Dendritic cell treated with granulocyte-macrophage colony-stimulating factor and Interleukin-4, amounts not matched to agents 40 ng/mL and 50 ng/mL, for 4 days (primary cell): ENCODE measurements around the gene SCG2.

Experiments
- H3K27ac Mint-ChIP-seq: one replicate; pipeline ENCODE4 v1.8.0; 2022; ENCODE audit warnings: mild to moderate bottlenecking, mixed read lengths
- H3K27me3 Mint-ChIP-seq: one replicate; pipeline ENCODE4 v1.8.0; 2022; ENCODE audit warnings: mild to moderate bottlenecking, mixed read lengths
- H3K36me3 Mint-ChIP-seq: one replicate; pipeline ENCODE4 v1.8.0; 2022; ENCODE audit warnings: low read depth, mixed read lengths
- H3K4me1 Mint-ChIP-seq: one replicate; pipeline ENCODE4 v1.8.0; 2022; ENCODE audit warnings: low read depth, mixed read lengths
- H3K4me3 Mint-ChIP-seq: one replicate; pipeline ENCODE4 v1.8.0; 2022; ENCODE audit warnings: mild to moderate bottlenecking, moderate library complexity, mixed read lengths
- H3K9me3 Mint-ChIP-seq: one replicate; pipeline ENCODE4 v1.8.0; 2022; ENCODE audit warnings: mixed read lengths
- intact Hi-C: fragments of 100-400 bp; cut with micrococcal nuclease; formaldehyde crosslinking; loops from one replicate; pipeline ENCODE4 v1.15.0; 2022

The SCG2 gene

DNA sequence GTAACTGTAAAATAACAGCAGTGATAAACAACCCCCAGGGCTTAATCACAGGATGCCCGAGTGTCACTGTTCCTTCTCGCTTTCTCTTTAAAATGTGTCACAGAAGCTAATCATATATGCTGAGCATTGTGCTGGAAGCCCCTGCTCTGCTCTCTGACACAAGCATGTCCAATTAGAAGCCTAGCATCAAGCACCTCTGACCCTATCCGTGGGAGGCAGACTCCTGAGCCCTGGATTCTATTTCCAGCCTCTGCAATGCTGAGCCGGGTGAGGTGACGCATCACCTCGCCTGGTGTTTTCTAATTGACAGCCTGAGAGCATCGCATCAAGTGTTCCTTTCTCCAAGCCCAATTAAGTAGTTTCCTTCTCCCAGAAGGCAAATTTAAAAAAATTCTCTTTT is 19.7 kb upstream of the SCG2 start:
- intact Hi-C loops: no loop called here
- Mint-ChIP-seq H3K4me1 (peaks cover 8% of the 10 kb centered on the region), H3K27me3 (peaks cover 17% of the 10 kb centered on the region), H3K4me3 (no peak overlapping the region), H3K9me3 (peaks cover 9% of the 10 kb centered on the region), H3K27ac (no peak overlapping the region), H3K36me3 (no peaks in the 10 kb centered on the region)

DNA sequence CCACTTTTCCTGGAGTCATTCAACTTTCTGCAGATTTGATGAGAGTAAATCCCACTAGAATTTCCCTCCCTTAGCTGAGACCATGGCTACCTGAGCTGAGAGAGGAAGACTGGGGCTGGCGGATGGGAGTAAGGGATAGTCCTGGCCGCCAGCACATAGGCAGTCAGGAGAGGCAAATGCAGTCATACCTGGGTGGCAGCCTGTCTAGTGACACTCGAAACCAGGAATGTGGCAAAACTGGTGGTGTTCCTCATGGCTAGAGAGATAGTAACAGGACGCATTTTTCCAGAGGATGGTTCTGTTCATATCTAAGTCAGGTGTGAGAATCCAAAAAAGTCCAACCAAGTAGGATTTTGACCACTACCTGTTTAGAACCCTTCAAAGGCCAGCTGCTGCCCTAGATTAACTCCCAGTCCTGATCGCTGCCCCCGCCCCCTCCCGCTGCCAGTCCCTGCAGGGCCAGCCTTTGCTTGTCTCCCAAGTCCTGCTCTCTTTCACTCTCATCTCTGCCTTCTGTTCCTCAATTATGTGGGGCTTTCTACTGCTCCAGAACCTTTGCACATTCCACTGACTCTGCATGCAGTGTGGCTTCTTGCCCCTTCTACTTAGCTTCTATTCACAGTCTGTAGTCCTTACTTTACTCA is 17.4 kb upstream of the SCG2 start:
- Mint-ChIP-seq H3K9me3 (no peaks in the 10 kb centered on the region), H3K27ac (no peak overlapping the region)
- intact Hi-C loops: no loop called here

DNA sequence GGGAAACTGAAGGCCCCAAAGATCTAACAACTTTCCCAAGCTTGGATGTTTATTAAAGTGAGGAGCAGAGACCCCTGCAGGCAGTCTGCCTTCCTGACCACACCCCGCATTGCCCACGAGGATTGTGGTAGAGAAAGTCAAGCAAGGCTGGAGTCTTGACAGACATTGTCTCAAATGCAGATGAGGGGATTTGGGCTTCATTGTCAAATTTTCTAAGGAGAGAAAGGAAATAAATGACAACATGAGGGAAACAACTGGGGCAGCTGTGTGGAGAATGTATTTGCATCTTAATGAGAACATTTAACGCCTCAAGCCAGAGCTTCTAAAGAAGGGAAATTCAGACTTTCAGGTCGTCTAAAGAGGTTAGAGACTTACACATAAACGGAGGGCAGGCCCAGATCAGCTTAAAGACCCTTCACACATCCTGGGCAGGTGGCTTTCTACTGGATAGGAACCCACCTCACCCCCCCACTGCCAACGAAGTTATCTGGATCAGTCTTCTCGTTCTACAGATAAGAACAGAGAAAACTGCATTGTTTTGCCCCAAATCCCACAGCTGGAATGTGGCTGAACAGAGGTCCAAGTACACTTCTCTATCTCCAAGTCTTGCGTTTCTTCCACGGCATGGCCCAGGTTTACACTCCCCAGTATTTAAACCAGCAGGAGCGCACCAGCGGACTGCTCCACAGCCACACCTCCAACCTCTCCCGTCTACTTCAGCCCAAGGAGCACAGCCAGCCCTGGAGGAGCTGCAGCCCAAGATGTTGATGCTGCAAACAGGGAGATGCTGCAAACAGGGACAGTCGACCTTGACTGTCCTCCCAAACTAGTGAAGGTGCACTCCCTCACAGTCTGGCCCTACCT is 16.2 kb upstream of the SCG2 start:
- no peak overlapping the region for H3K4me3 Mint-ChIP-seq
- H3K4me1 Mint-ChIP-seq: no peaks in the 10 kb centered on the region
- H3K9me3 Mint-ChIP-seq: no peaks in the 10 kb centered on the region
- intact Hi-C loops: no loop called here
- no peak overlapping the region for H3K27ac Mint-ChIP-seq
- no peaks in the 10 kb centered on the region for H3K36me3 Mint-ChIP-seq
- peaks cover 33% of the 10 kb centered on the region for H3K27me3 Mint-ChIP-seq

More for the DNA sequence above, 17.4 kb upstream of the SCG2 start:
- Mint-ChIP-seq H3K4me1 (no peaks in the 10 kb centered on the region), H3K4me3 (no peak overlapping the region), H3K36me3 (no peaks in the 10 kb centered on the region), H3K27me3 (peaks cover 21% of the 10 kb centered on the region)

DNA sequence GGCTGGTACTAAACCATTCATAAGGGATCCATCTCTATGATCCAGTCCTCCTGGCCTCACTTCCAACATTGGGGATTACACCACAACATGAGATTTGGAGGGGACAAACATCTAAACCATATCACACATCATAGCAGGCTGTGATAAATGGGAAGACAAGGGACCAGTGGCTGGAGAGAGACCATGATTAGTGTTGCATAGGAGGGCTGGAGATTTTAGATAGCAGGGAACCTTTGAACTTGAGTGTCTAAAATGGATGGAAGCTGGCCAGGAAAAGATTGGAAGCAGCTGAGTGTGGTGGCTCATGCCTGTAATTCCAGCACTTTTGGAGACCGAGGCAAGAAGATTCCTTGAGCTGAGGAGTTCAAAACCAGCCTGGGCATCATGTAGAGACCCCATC is 12.4 kb upstream of the SCG2 start:
- intact Hi-C loops: no loop called here
- Mint-ChIP-seq H3K9me3 (no peaks in the 10 kb centered on the region), H3K27ac (no peak overlapping the region), H3K27me3 (peaks cover 51% of the 10 kb centered on the region), H3K4me3 (no peak overlapping the region), H3K36me3 (no peaks in the 10 kb centered on the region), H3K4me1 (no peaks in the 10 kb centered on the region)

DNA sequence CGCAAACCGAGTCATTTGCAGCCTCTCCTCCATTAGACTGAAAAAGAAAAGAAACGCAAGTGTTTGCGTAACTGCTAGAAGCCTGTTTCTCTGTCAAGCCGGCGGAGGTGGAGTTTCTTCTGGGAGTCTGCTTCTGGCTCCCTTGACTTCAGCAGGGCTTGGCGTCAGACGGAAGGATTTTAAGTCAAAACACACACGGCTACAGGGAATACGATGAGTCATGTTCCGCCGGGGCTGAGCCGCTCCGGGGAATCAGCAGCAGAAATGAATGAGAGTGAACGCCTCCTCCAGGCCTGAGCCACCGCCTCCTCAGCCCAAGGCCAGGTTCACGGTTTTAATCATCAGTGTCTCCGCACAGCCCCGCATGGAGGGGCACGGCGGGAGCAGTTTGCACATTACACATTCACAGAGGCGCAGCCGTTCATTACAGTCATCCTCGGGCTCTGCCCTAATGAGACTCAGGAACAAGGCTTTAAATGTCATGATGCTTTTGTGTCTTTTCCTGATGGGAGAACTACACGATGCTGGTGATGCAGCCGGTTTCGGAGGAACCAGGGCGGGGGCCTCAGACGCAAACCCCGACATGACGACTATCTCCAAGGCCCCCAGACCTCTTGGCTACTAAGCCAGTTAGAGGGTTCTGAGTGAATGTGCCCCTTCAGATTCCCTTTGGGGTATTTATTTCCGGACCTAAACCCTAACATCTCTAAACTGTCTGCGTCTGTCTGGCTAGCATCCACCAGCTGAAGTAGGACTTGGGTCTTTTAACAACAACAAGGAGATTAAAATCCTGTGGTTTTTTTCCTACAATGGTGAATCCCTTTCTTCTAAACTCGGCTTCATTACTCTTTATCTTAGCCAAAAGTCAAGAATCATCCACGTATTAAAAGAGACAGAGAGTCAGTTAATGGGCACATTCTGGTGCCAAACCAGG is 11.1 kb upstream of the SCG2 start:
- intact Hi-C loops: no loop called here
- Mint-ChIP-seq H3K27me3 (peaks cover 42% of the 10 kb centered on the region), H3K4me3 (no peak overlapping the region), H3K27ac (no peak overlapping the region), H3K36me3 (no peaks in the 10 kb centered on the region), H3K9me3 (no peaks in the 10 kb centered on the region), H3K4me1 (no peaks in the 10 kb centered on the region)

DNA sequence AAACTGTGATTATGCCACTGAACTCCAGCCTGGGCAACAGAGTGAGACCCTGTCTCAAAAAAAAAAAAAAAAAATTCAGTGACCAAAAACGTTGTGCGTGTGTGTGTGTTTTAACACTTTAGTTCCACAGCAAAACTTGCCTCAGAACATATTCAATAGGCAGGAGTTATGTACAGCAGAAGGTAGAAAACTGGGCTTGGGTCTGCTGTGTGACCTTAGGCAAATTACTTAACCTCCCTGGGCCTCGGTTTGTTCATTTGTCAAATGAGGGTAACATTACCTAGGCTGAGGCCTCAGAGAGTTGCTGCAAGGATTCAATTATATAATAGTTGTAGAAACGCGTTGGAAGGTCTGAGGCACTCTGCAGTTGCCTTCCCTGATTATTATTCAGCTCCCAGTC is 10.3 kb upstream of the SCG2 start:
- peaks cover 40% of the 10 kb centered on the region for H3K27me3 Mint-ChIP-seq
- no peaks in the 10 kb centered on the region for H3K36me3 Mint-ChIP-seq
- no peak overlapping the region for H3K27ac Mint-ChIP-seq
- no peaks in the 10 kb centered on the region for H3K9me3 Mint-ChIP-seq
- no peaks in the 10 kb centered on the region for H3K4me1 Mint-ChIP-seq
- no peak overlapping the region for H3K4me3 Mint-ChIP-seq
- intact Hi-C loops: no loop called here

DNA sequence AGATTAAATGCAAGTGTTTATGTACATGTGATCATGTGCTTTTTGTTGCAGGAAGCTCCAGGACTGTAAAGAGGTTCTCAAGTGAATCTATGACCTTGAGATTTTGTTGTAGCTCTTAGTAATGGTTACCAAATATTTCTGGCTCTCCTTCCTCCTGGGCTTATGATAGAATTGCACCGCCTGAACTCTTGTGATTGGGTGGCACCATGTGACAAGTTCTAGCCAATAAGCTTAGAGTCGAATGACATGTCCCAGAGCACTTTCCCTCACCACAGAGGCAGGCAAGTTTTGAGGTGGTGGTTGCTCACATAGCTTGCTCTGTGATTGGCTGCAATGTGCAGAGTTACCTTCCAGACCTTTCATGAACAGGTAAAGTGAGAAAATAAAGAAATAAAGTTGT is 8.9 kb upstream of the SCG2 start:
- Mint-ChIP-seq H3K27ac (no peak overlapping the region), H3K9me3 (no peaks in the 10 kb centered on the region), H3K4me3 (no peak overlapping the region), H3K36me3 (no peaks in the 10 kb centered on the region), H3K27me3 (peaks cover 36% of the 10 kb centered on the region), H3K4me1 (no peaks in the 10 kb centered on the region)
- intact Hi-C loops: no loop called here

DNA sequence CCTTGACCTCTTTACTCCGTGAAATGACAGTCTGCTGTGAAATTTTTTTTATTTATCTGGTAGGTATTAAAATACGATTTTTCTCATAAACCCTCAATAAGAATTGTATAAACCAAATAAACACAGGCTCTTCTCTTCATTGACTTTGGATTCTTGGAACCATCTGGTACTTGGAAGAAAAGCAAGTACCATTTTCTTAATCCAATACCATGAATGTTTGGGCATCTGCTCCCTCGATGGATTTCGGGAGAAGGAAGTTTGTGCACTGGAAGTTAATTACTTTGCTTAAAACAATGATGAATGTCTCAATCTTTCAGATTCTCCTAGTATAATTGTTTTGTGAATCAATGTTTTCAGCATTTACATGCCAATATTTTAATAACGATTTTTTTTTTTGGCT is 5.3 kb upstream of the SCG2 start:
- Mint-ChIP-seq H3K36me3 (no peaks in the 10 kb centered on the region), H3K27ac (no peak overlapping the region), H3K9me3 (no peaks in the 10 kb centered on the region), H3K4me3 (no peak overlapping the region), H3K27me3 (peaks cover 13% of the 10 kb centered on the region), H3K4me1 (no peaks in the 10 kb centered on the region)
- intact Hi-C loops: no loop called here

DNA sequence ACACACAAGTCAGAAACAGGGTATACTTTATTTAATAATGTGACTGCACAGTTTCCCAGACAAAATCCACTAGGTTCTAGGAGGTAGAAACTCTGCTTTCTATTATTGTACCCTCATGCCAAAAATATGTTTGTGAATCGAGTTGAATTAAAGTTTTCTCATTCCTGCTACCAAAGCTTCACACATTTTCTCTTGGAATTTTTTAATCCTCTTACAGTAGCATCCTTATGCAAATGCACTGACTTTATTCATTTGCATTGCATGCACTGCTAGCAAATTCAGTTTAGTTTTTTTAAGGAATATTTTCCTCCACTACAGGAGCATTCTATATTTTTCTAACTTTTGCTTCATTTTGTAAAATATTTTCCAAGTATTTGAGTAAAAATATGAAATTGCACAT is 4.8 kb upstream of the SCG2 start:
- Mint-ChIP-seq H3K27ac (no peak overlapping the region), H3K27me3 (peaks cover 8% of the 10 kb centered on the region), H3K4me3 (no peak overlapping the region), H3K9me3 (no peaks in the 10 kb centered on the region), H3K36me3 (no peaks in the 10 kb centered on the region), H3K4me1 (no peaks in the 10 kb centered on the region)
- intact Hi-C loops: no loop called here

DNA sequence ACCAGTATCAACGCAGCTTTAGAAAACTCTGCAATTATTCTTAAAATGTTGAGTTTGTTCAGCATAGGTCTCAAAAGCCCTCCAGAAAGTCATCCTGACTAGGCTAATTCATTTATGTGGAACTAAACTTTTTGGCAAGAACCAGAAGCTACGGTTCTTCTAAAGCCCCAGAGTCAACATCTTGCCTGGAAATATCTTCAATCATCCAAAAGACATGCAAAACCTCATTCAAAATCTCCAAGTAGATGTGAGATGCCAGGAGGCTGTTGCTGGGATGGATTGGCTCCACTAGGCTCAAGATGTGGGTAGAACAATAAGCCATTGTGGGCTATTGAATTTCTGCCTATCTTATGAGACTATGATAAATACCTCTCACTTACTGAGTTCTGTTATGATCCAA is 2.1 kb upstream of the SCG2 start:
- intact Hi-C loops: no loop called here
- H3K36me3 Mint-ChIP-seq: no peaks in the 10 kb centered on the region
- no peaks in the 10 kb centered on the region for H3K4me1 Mint-ChIP-seq
- no peak overlapping the region for H3K27ac Mint-ChIP-seq
- H3K27me3 Mint-ChIP-seq: no peaks in the 10 kb centered on the region
- H3K4me3 Mint-ChIP-seq: no peak overlapping the region
- no peaks in the 10 kb centered on the region for H3K9me3 Mint-ChIP-seq

DNA sequence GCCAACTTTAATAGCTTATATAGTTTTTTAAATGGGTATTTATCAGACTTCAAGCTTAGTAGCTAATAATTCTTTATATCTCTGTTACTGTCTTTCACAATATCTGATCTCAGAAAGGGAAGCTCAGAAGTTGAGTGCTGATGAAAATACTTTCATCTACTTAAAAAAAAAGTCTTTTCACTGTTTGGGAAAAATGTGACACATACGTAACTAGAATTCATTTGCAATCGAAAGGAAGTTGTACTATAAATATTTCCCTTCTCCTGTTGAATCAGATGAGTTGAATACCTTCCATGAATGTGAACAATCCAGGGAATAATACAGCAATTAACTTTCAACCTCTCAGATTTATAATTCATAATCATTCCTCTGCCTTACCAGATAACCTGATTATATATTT is 811 bp upstream of the SCG2 start:
- no peaks in the 10 kb centered on the region for H3K36me3 Mint-ChIP-seq
- H3K4me3 Mint-ChIP-seq: no peak overlapping the region
- no peaks in the 10 kb centered on the region for H3K4me1 Mint-ChIP-seq
- no peaks in the 10 kb centered on the region for H3K9me3 Mint-ChIP-seq
- peaks cover 1% of the 10 kb centered on the region for H3K27me3 Mint-ChIP-seq
- H3K27ac Mint-ChIP-seq: no peak overlapping the region
- intact Hi-C loops: no loop called here

DNA sequence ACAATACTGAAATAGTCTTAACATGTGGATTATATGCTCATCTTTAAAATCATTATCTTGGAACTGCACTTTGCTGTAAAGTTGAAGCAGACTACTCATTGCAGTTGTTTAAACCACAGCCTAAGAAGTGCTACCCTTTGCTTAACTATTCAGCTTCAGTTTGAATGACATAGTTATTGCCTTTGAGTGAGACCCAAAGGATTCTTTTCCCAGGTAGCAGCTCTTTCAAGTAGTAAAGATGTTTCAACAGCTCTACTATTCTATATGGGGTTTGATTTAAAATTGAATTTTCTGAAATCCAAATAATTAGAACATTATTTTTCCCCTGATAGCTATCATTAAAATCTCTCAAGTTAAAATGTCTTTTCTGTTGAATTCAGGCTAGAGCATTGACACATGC is 1.1 kb downstream of the SCG2 start:
- H3K27me3 Mint-ChIP-seq: peaks cover 1% of the 10 kb centered on the region
- no peak overlapping the region for H3K4me3 Mint-ChIP-seq
- H3K4me1 Mint-ChIP-seq: no peaks in the 10 kb centered on the region
- no peaks in the 10 kb centered on the region for H3K36me3 Mint-ChIP-seq
- no peak overlapping the region for H3K27ac Mint-ChIP-seq
- no peaks in the 10 kb centered on the region for H3K9me3 Mint-ChIP-seq
- intact Hi-C loops: no loop called here

DNA sequence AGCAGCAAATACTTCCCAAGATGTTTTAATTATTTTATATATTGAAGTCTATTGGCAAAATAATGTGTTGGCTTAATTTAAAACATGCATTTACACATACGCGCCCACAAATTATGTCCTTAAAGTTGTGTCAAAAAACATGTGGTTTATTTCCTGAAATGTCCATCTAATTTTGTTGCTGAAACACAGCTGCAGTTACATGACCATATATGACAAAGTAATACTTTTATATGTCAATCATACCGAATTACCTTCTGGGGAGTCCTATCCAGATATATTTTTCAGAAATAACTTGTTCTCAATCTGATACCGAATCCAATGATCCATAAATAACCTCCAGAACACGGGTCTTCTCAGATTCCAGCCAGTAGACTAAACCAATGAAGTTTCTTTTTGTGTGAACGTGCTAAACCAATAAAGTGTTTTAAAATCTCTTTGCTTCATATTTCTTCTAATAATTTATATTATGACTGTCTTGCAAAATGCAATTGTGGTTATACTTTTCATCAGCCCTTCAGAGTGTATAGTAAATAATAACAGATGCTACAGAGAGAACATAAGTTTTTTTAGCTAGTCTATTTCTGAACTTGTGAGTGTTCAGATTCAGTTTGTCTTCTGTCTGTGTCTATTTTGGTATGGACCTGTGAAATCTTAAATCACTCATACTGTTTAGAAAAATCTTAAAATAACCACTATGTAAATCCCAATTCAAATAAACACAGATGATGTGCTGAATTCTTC is 2.4 kb downstream of the SCG2 start:
- no peak overlapping the region for H3K27ac Mint-ChIP-seq
- no peaks in the 10 kb centered on the region for H3K4me1 Mint-ChIP-seq
- H3K9me3 Mint-ChIP-seq: no peaks in the 10 kb centered on the region
- intact Hi-C loops: no loop called here
- H3K36me3 Mint-ChIP-seq: no peaks in the 10 kb centered on the region
- H3K4me3 Mint-ChIP-seq: no peak overlapping the region
- peaks cover 1% of the 10 kb centered on the region for H3K27me3 Mint-ChIP-seq
